PFSK-1 (cell line): ENCODE results near the gene ERC2.

Experiments used
- FOXP2 ChIP-seq: optimal IDR thresholded peaks from 2 replicates; pipeline ENCODE3; 2011; ENCODE audit warnings: borderline replicate concordance, control low read depth, inconsistent platforms; ENCODE audit not compliant: insufficient read depth; ENCODE audit errors: extremely low read length, extremely low read depth
- POLR2AphosphoS5 ChIP-seq: IDR thresholded peaks from 2 replicates; pipeline ENCODE4 v1.6.1; 2012; ENCODE audit warnings: low read depth, mild to moderate bottlenecking, control low read depth, low read length, moderate library complexity
- SIN3A ChIP-seq: IDR thresholded peaks from 2 replicates; pipeline ENCODE4 v1.6.1; 2012; ENCODE audit warnings: mild to moderate bottlenecking, low read length, moderate library complexity, borderline replicate concordance; ENCODE audit not compliant: insufficient read depth
- TAF1 ChIP-seq: IDR thresholded peaks from 2 replicates; pipeline ENCODE4 v1.6.1; 2012; ENCODE audit warnings: low read length, control low read depth, borderline replicate concordance; ENCODE audit not compliant: insufficient read depth
- TF ChIP-seq, protein P1 (sequence below), 2 experiments: IDR thresholded peaks; 2 replicates each; pipeline versions ENCODE4 v1.6.1 to v1.8.0; 2011 to 2012; ENCODE audit warnings: low read depth in 2 of 2, low read length in 2 of 2, control low read depth in 1 of 2, inconsistent platforms in 1 of 2, mild to moderate bottlenecking in 1 of 2, moderate library complexity in 1 of 2; ENCODE audit not compliant: insufficient read depth in 1 of 2

The ERC2 gene

DNA sequence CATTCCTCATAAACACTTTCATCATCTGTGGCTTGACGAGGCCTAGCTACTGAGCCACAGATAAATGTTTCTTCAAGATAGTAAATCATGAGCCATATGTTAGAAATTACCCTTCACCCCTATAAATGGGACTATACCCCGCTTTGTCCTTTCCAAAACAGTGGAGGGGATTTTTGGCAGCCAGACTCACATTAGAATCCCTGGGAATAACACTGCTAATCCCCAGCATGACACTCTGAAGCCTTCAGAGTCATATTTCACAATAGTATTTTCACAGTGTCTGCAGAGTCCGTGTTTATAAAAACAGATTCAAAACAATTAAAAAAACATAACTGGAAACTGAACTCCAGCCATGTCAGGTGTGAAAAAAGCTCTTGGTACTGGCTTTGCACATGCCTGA, 271.6 kb downstream of the ERC2 start:
- no peak for TF ChIP-seq TAF1
- TF ChIP-seq POLR2AphosphoS5, result no peak
- no peak for TF ChIP-seq SIN3A
- no peak for TF ChIP-seq FOXP2
- TF ChIP-seq, protein P1, sequence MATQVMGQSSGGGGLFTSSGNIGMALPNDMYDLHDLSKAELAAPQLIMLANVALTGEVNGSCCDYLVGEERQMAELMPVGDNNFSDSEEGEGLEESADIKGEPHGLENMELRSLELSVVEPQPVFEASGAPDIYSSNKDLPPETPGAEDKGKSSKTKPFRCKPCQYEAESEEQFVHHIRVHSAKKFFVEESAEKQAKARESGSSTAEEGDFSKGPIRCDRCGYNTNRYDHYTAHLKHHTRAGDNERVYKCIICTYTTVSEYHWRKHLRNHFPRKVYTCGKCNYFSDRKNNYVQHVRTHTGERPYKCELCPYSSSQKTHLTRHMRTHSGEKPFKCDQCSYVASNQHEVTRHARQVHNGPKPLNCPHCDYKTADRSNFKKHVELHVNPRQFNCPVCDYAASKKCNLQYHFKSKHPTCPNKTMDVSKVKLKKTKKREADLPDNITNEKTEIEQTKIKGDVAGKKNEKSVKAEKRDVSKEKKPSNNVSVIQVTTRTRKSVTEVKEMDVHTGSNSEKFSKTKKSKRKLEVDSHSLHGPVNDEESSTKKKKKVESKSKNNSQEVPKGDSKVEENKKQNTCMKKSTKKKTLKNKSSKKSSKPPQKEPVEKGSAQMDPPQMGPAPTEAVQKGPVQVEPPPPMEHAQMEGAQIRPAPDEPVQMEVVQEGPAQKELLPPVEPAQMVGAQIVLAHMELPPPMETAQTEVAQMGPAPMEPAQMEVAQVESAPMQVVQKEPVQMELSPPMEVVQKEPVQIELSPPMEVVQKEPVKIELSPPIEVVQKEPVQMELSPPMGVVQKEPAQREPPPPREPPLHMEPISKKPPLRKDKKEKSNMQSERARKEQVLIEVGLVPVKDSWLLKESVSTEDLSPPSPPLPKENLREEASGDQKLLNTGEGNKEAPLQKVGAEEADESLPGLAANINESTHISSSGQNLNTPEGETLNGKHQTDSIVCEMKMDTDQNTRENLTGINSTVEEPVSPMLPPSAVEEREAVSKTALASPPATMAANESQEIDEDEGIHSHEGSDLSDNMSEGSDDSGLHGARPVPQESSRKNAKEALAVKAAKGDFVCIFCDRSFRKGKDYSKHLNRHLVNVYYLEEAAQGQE (IDR thresholded peaks at IDR 0.05; ENCODE audit: insufficient read depth in 1 of 2, low read depth in 2 of 2, low read length in 2 of 2), result no peak

DNA sequence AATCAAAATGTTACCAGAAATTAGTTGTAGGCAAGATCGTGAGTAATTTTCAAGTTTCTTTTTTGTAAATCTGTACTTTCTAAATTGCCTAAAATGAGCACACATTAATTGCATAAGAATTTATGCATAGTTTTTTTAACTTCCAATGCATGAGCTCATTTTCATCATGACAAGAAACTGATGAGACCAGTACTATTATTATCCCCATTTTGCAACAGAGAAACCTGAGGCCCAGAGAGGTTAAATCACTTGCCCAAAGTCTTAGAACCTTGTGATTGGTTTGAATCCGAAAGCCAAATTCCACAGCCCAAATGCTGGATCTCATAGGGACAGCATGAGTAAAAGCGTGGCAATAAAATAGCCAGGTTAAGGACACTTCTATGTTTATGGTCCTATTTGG, 274.7 kb downstream of the ERC2 start:
- TF ChIP-seq, protein P1 (IDR thresholded peaks at IDR 0.05; ENCODE audit: insufficient read depth in 1 of 2, low read depth in 2 of 2, low read length in 2 of 2), result no peak
- no peak for TF ChIP-seq TAF1
- no peak for TF ChIP-seq FOXP2
- no peak for TF ChIP-seq POLR2AphosphoS5
- TF ChIP-seq SIN3A, result no peak

DNA sequence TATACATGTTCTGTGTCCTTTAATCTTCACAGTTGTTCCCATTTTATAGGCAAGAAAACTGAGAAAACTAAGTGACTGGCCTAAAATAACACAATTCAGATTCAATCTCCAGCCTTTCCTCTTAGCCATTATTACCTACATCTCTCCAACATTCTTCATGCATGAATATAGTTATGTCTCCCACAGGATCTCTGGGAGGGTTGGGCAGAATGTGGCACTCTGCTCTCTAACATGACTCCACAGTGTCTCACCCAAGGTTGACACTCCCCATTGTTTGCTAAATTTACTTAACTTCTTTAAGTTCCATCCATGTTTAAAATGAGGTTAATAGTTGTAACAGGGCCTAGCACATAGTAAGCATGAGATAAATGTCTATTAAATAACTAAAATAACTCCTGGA, 276.3 kb downstream of the ERC2 start:
- no peak for TF ChIP-seq SIN3A

DNA sequence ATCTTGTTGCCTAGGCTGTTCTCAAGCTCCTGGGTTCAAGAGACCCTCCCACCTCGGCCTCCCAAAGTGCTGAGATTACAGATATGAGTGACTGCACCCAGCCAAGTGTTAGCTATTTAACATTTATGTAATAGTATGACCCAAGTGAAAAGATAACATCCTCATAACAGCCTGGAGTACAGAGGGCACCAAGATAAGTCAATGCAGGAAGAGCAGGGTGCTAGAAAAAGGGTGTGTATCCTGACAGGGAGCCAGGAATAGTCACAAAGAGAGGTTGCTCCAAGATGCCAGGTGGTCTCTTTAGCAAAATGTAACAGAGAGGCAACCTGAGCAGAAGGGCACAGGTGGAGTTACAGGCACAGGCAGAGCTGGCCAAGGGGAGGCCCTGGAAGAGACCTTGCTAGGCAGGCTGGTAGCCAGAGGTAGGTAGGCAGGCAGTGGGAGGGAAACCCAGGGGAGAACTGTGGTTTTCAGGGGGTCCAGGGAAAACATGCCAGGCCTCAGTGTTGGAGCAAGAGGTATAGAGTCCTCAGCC, 277.4 kb downstream of the ERC2 start:
- TF ChIP-seq, protein P1 (IDR thresholded peaks at IDR 0.05; ENCODE audit: insufficient read depth in 1 of 2, low read depth in 2 of 2, low read length in 2 of 2), result no peak
- no peak for TF ChIP-seq SIN3A
- no peak for TF ChIP-seq POLR2AphosphoS5
- no peak for TF ChIP-seq FOXP2
- TF ChIP-seq TAF1, result no peak

DNA sequence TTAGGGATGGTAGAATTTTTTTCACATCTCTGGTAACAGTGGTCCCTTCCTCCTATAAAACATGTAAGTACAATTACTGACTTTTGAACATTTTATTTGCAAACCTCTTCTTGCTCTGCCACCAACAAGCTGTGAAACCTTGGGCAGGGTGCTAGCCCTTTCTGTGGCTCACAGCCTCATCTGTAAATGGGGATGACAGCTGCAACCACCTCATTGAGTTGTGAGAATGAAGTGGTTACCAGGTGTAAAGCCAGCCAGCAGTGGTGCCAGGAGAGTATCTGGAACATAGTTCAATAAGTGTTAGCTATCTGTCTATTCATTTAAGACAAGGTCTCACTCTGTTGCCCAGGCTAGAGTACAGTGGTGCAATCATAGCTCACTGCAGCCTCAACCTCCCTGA, 278.1 kb downstream of the ERC2 start:
- TF ChIP-seq, protein P1 (IDR thresholded peaks at IDR 0.05; ENCODE audit: insufficient read depth in 1 of 2, low read depth in 2 of 2, low read length in 2 of 2), result no peak
- TF ChIP-seq TAF1 (no peak), POLR2AphosphoS5 (no peak), FOXP2 (no peak), SIN3A (no peak)
